Measurements from ENCODE around the gene ZBTB7B. TPM values are rescaled to one million over a fixed set of nuclear protein-coding genes. Genes with fewer than 3 reads are reported as not detected.
"Not testable (repeated sequence)": the region's sequence is repeated elsewhere in the genome, so short reads cannot be mapped to it uniquely, and the experiment has no call there.

Gene ZBTB7B
- total RNA-seq, 5 donors from 2014 or later (not counting 1 experiment from before 2014, with no cell fraction given): 39.6 to 68.4 (median 51.7) TPM

DNA sequence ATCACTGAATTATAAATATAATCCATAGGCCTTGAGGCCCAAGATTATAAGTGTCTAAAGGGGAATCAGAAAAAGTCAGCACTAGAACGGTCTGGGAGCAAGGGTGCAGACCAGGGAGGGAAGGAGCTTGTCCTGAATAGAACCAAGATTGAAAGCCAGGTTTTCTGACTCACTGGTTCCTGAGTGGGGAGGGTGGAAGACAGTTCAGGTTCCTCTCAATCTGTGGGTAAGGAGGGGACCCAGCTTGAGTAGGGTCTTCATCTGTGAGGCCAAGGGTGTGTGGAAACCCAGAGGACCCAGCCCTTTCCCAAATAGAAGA lies 8.4 kb upstream of the ZBTB7B start:
- ChIA-PET POLR2A (interaction anchor here in 1 of 2 donors (0.5 to 1.1 kb wide), 2 partner anchors 11 to 31 kb away, joined by 3 to 11 read pairs; partner anchors contain the start of gene FLAD1), CTCF (interaction anchor here (0.5 to 1.8 kb wide), 5 partner anchors 10 to 27 kb away, joined by 3 to 5 read pairs (median 3); no protein-coding TSS in a partner anchor)
- H3K27me3 Mint-ChIP-seq: no peaks in the 10 kb centered on the region
- H3K27me3 ChIP-seq (replicated peaks in 1 of 2; ENCODE audit: control insufficient read depth in 2 of 2, extremely low read depth in 1 of 2, insufficient read depth in 2 of 2, low read length in 1 of 2): no peaks in the 10 kb centered on the region
- no peak overlapping the region for H3K4me3 ChIP-seq (ENCODE audit: control insufficient read depth in 1 of 2, extremely low read depth in 1 of 2, low read length in 1 of 2)
- H3K4me1 Mint-ChIP-seq: peaks cover 19 to 27% (median 25%) of the 10 kb centered on the region in 3 donors
- 80% methylated on average over 1 of the region's 1 CpG for WGBS (ENCODE audit: insufficient coverage)
- peaks cover 3 to 25% of the 10 kb centered on the region in 2 donors for H3K36me3 ChIP-seq (ENCODE audit: control insufficient read depth in 2 of 2, extremely low read depth in 1 of 2, insufficient read depth in 1 of 2, low read length in 1 of 2)
- DNase-seq (no peak), ATAC-seq (replicated peaks in 1 of 4) (no peak)
- peaks cover 6 to 25% of the 10 kb centered on the region in 2 experiments for H3K4me1 ChIP-seq (ENCODE audit: control insufficient read depth in 1 of 2, extremely low read depth in 1 of 2, insufficient read depth in 2 of 2, low read length in 2 of 2)
- no peak overlapping the region for H3K27ac ChIP-seq (ENCODE audit: low read length)
- H3K9me3 ChIP-seq: no peaks in the 10 kb centered on the region
- no peak overlapping the region for H3K27ac Mint-ChIP-seq
- peaks cover 6% of the 10 kb centered on the region for H3K36me3 Mint-ChIP-seq
- no peak overlapping the region for H3K4me3 Mint-ChIP-seq
- H3K9me3 Mint-ChIP-seq: no peaks in the 10 kb centered on the region

DNA sequence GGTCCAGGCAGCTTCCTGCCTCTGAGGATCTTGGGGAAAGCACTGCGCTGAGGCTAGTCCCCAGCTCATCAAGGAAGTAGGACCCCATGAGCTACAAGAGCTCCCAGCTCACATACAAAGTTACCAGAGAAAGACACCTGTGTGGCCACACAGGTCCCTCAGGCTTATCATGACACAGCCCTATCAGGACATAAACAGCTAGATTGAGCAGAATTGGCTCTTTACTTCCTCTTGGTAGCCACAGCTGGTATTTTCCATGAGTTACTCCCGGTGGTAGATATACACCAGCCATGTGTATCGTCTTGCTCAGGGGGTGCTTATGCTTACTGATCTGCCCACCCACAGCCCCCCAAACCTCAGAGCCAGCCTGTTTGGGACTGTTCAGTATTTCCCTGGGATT lies 8.0 kb upstream of the ZBTB7B start:
- 63% methylated on average over 3 of the region's 3 CpGs for WGBS (ENCODE audit: insufficient coverage)
- no peak for ATAC-seq (replicated peaks in 1 of 4)
- no peaks in the 10 kb centered on the region for H3K9me3 Mint-ChIP-seq
- ChIA-PET POLR2A (interaction anchor here in 1 of 2 donors (0.5 to 1.1 kb wide), 3 partner anchors 11 to 31 kb away, joined by 3 to 11 read pairs (median 3); partner anchors contain the start of gene FLAD1), CTCF (interaction anchor here (0.5 to 1.8 kb wide), 7 partner anchors 10 to 28 kb away, joined by 3 to 8 read pairs (median 3); no protein-coding TSS in a partner anchor)
- H3K36me3 ChIP-seq (ENCODE audit: control insufficient read depth in 2 of 2, extremely low read depth in 1 of 2, insufficient read depth in 1 of 2, low read length in 1 of 2): peaks cover 2 to 22% of the 10 kb centered on the region in 2 donors
- peak overlapping the region in 1 of 2 donors; percentile 28 for H3K27ac Mint-ChIP-seq
- H3K27me3 Mint-ChIP-seq: no peaks in the 10 kb centered on the region
- no peak overlapping the region for H3K27ac ChIP-seq (ENCODE audit: low read length)
- DNase-seq: no peak
- H3K4me3 ChIP-seq (ENCODE audit: control insufficient read depth in 1 of 2, extremely low read depth in 1 of 2, low read length in 1 of 2): no peak overlapping the region
- peaks cover 19 to 24% (median 23%) of the 10 kb centered on the region in 3 donors for H3K4me1 Mint-ChIP-seq
- H3K36me3 Mint-ChIP-seq: peaks cover 3% of the 10 kb centered on the region
- no peaks in the 10 kb centered on the region for H3K9me3 ChIP-seq
- H3K4me1 ChIP-seq (ENCODE audit: control insufficient read depth in 1 of 2, extremely low read depth in 1 of 2, insufficient read depth in 2 of 2, low read length in 2 of 2): peaks cover 6 to 26% of the 10 kb centered on the region in 2 experiments
- H3K27me3 ChIP-seq (replicated peaks in 1 of 2; ENCODE audit: control insufficient read depth in 2 of 2, extremely low read depth in 1 of 2, insufficient read depth in 2 of 2, low read length in 1 of 2): no peaks in the 10 kb centered on the region
- no peak overlapping the region for H3K4me3 Mint-ChIP-seq

DNA sequence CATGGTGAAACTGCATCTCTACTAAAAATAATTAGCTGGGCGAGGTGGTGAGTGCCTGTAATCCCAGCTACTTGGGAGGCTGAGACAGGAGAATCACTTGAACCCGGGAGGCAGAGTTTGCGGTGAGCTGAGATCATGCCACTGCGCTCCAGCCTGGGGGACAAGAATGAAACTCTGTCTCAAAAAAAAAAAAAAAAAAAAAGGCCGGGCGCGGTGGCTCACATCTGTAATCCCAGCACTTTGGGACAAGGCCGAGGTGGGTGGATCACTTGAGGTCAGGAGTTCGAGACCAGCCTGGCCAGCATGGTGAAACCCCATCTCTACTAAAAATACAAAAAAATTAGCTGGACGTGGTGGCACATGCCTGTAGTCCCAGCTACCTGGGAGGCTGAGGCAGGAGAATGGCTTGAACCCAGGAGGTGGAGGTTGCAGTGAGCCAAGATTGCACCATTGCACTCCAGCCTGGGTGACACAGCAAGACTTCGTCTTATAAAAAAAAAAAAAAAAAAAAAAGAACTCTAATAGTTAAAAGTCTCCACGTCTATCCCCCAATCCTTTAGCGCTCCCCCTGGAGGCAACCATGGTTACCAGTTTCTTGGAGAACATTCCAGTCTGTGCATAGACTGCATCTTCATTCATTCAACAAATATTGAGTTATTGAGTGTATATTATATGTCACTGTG lies 7.2 kb upstream of the ZBTB7B start:
- peak in 1 of 35 experiments; percentile 31 for DNase-seq
- ATAC-seq (replicated peaks in 1 of 4); H3K36me3 Mint-ChIP-seq; H3K4me3 Mint-ChIP-seq; H3K27ac ChIP-seq (ENCODE audit: low read length); H3K9me3 ChIP-seq; H3K9me3 Mint-ChIP-seq; H3K4me3 ChIP-seq (ENCODE audit: control insufficient read depth in 1 of 2, extremely low read depth in 1 of 2, low read length in 1 of 2); H3K27me3 ChIP-seq (replicated peaks in 1 of 2; ENCODE audit: control insufficient read depth in 2 of 2, extremely low read depth in 1 of 2, insufficient read depth in 2 of 2, low read length in 1 of 2); H3K27me3 Mint-ChIP-seq: not testable (repeated sequence)
- POLR2A ChIA-PET: interaction anchor here in 1 of 2 donors (0.8 kb wide), 1 partner anchor 961 kb away, joined by 10 read pairs; no protein-coding TSS in a partner anchor
- peaks cover 2 to 14% of the 10 kb centered on the region in 2 donors for H3K36me3 ChIP-seq (ENCODE audit: control insufficient read depth in 2 of 2, extremely low read depth in 1 of 2, insufficient read depth in 1 of 2, low read length in 1 of 2)
- CTCF ChIA-PET: interaction anchor here (0.7 to 1.3 kb wide), 6 partner anchors 8 to 481 kb away, joined by 3 to 8 read pairs (median 6); no protein-coding TSS in a partner anchor
- WGBS (ENCODE audit: insufficient coverage): 90% methylated on average over 2 of the region's 13 CpGs
- peaks cover 6 to 34% of the 10 kb centered on the region in 2 experiments for H3K4me1 ChIP-seq (ENCODE audit: control insufficient read depth in 1 of 2, extremely low read depth in 1 of 2, insufficient read depth in 2 of 2, low read length in 2 of 2)
- Mint-ChIP-seq H3K27ac (peak overlapping the region in 1 of 2 donors; percentile 22), H3K4me1 (peaks cover 22 to 28% (median 28%) of the 10 kb centered on the region in 3 donors)

DNA sequence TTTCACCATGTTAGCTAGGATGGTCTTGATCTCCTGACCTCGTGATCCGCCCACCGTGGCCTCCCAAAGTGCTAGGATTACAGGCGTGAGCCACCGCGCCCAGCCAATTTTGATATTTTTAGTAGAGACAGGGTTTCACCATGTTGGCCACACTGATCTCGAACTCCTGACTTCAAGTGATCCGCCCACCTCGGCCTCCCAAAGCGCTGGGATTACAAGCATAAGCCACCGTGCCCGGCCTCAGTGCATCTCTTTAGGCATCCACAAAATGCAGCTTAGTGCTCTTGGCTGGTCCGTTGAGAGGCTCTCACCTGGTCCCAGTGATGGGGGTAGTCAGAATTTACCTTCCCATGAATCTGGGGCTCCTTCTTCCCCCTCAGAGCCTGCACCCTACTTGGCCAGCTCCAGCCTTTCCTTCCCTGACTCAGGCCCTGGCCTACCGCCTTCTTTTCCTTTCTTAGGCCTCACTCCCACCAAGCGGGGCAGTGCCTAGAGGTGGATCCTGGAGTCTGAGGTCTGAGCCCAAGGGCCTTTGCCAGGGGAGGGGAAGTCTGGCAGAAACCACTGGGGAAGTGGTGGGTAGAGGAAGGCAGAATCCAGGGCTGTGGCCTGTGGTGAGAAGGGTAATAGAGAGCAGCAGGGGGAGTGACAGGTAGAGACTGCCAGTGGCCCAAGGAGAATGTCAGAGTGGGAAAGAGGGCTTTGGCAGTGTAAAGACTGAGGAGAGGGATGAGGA lies 5.5 kb upstream of the ZBTB7B start:
- POLR2A ChIA-PET: interaction anchor here (0.7 to 0.9 kb wide), 2 partner anchors 45 kb away, joined by 3 to 6 read pairs; no protein-coding TSS in a partner anchor
- Histone ChIP-seq H3K36me3 (ENCODE audit: control insufficient read depth in 2 of 2, extremely low read depth in 1 of 2, insufficient read depth in 1 of 2, low read length in 1 of 2) (peaks cover 2 to 4% of the 10 kb centered on the region in 2 donors), H3K27ac (ENCODE audit: low read length) (no peak overlapping the region), H3K9me3 (no peaks in the 10 kb centered on the region), H3K4me1 (ENCODE audit: control insufficient read depth in 1 of 2, extremely low read depth in 1 of 2, insufficient read depth in 2 of 2, low read length in 2 of 2) (peaks cover 6 to 47% of the 10 kb centered on the region in 2 experiments), H3K4me3 (ENCODE audit: control insufficient read depth in 1 of 2, extremely low read depth in 1 of 2, low read length in 1 of 2) (no peak overlapping the region), H3K27me3 (replicated peaks in 1 of 2; ENCODE audit: control insufficient read depth in 2 of 2, extremely low read depth in 1 of 2, insufficient read depth in 2 of 2, low read length in 1 of 2) (no peaks in the 10 kb centered on the region)
- Mint-ChIP-seq H3K4me3 (peak overlapping the region in 1 of 3 donors; percentile 31), H3K27me3 (no peaks in the 10 kb centered on the region), H3K4me1 (peaks cover 22 to 28% (median 28%) of the 10 kb centered on the region in 3 donors), H3K36me3 (no peaks in the 10 kb centered on the region), H3K27ac (peak overlapping the region; percentile 23 to 37), H3K9me3 (no peaks in the 10 kb centered on the region)
- 93% methylated on average over 6 of the region's 15 CpGs for WGBS (ENCODE audit: insufficient coverage)
- no peak for DNase-seq
- no peak for ATAC-seq (replicated peaks in 1 of 4)
- CTCF ChIA-PET: interaction anchor here (0.6 to 1.1 kb wide), 2 partner anchors 41 to 55 kb away, joined by 3 to 5 read pairs; partner anchors contain the start of gene PBXIP1 (in 1 of the 2)

DNA sequence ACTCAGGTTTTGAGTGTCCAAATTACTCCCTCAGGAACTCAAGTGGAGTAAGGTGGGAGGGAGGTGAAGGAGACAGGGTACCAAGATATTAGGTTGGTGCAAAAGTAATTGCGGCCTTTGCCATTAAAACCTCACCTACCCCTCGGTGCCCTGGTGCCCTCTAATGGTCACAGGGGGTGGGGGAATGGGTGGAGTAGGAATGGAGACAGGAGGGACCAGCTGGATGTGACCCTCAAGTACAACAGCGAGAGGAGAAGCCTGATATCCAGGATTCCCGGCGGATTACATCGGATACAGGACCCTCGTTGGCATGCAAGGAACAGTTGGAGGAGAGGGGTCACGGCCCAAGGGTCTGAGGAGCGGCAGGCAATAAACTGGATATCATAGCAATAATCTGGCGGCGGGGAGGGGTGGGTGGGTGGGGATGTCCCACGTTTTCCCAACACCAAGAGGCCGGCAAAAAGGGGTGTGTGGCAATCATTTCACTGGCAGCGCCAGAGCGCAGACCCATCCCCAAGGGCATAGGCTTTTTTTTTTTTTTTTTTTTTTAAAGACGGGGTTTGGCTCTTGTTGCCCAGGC lies 4.3 kb upstream of the ZBTB7B start:
- Mint-ChIP-seq H3K36me3 (no peaks in the 10 kb centered on the region), H3K27me3 (no peaks in the 10 kb centered on the region), H3K9me3 (no peaks in the 10 kb centered on the region), H3K4me1 (peaks cover 22 to 28% (median 28%) of the 10 kb centered on the region in 3 donors), H3K4me3 (peak overlapping the region in 2 of 3 donors; percentile 13 to 89), H3K27ac (peak overlapping the region; percentile 52 to 91)
- no peak for DNase-seq
- ChIA-PET POLR2A (no interaction called here), CTCF (interaction anchor here (0.6 to 2.1 kb wide), 10 partner anchors 12 to 957 kb away, joined by 3 to 29 read pairs (median 6); partner anchors contain the start of genes FLAD1 (in 1 of the 2) and PBXIP1 (in 1 of the 2))
- no peak overlapping the region for H3K27ac ChIP-seq (ENCODE audit: low read length)
- H3K4me1 ChIP-seq (ENCODE audit: control insufficient read depth in 1 of 2, extremely low read depth in 1 of 2, insufficient read depth in 2 of 2, low read length in 2 of 2): peaks cover 6 to 54% of the 10 kb centered on the region in 2 experiments
- no peaks in the 10 kb centered on the region for H3K27me3 ChIP-seq (replicated peaks in 1 of 2; ENCODE audit: control insufficient read depth in 2 of 2, extremely low read depth in 1 of 2, insufficient read depth in 2 of 2, low read length in 1 of 2)
- no peaks in the 10 kb centered on the region for H3K9me3 ChIP-seq
- ATAC-seq (replicated peaks in 1 of 4): no peak
- WGBS (ENCODE audit: insufficient coverage): no CpG with 5 or more reads among the region's 16 CpGs
- H3K4me3 ChIP-seq (ENCODE audit: control insufficient read depth in 1 of 2, extremely low read depth in 1 of 2, low read length in 1 of 2): no peak overlapping the region
- H3K36me3 ChIP-seq (ENCODE audit: control insufficient read depth in 2 of 2, extremely low read depth in 1 of 2, insufficient read depth in 1 of 2, low read length in 1 of 2): peaks cover 0 to 2% of the 10 kb centered on the region in 2 donors

Data from T-cell (primary cell).